SK-N-SH treated with all-trans-retinoic acid at 6 μM for 48 hours (cell line): ENCODE measurements around the gene RBM33.

Source experiments
- ISL1 ChIP-seq: fragments of 250-450 bp; sonication (Bioruptor Pico); IDR thresholded peaks from 2 replicates; pipeline ENCODE4 v2.1.2; 2022; ENCODE audit warnings: mild to moderate bottlenecking, moderate library complexity
- ZNF565 ChIP-seq: fragments of 450-650 bp; formaldehyde crosslinking; conservative IDR thresholded peaks from 2 replicates; pipeline ENCODE4 v1.5.0; 2020; ENCODE audit warnings: low read depth, mild to moderate bottlenecking, moderate library complexity
- TF ChIP-seq, protein P1 (sequence below): fragments of 250-450 bp; sonication (Bioruptor Pico); IDR thresholded peaks from 2 replicates; pipeline ENCODE4 v1.8.0; 2020; ENCODE audit warnings: mild to moderate bottlenecking, moderate library complexity, borderline replicate concordance

GRCh38 chr7:155715111-155715805 lies 70.8 kb downstream of the RBM33 start:
- TF ChIP-seq ISL1 (no peak), ZNF565 (no peak)
- TF ChIP-seq, protein P1, sequence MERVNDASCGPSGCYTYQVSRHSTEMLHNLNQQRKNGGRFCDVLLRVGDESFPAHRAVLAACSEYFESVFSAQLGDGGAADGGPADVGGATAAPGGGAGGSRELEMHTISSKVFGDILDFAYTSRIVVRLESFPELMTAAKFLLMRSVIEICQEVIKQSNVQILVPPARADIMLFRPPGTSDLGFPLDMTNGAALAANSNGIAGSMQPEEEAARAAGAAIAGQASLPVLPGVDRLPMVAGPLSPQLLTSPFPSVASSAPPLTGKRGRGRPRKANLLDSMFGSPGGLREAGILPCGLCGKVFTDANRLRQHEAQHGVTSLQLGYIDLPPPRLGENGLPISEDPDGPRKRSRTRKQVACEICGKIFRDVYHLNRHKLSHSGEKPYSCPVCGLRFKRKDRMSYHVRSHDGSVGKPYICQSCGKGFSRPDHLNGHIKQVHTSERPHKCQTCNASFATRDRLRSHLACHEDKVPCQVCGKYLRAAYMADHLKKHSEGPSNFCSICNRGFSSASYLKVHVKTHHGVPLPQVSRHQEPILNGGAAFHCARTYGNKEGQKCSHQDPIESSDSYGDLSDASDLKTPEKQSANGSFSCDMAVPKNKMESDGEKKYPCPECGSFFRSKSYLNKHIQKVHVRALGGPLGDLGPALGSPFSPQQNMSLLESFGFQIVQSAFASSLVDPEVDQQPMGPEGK (CRISPR knock-in tag), result no peak
